MM.1S (cell line): ENCODE results near the gene SLC12A2.
A peak's percentile ranks its signal among the peaks of the same experiment; 100 is the strongest.

Source experiments
- DNase-seq: peaks from one replicate; pipeline ENCODE4 v3.0.0-alpha.2; 2015
- H2AFZ ChIP-seq: fragments of 300-600 bp; sonication (generic); 2 replicates; pipeline ENCODE4 v1.6.0; 2016; ENCODE audit warnings: antibody characterized with exemption, low read length
- H3F3A ChIP-seq: fragments of 300-600 bp; sonication (generic); 2 replicates; pipeline ENCODE4 v1.6.1; 2016; ENCODE audit warnings: mild to moderate bottlenecking, antibody characterized with exemption, low read length, moderate library complexity, mixed read lengths; ENCODE audit not compliant: insufficient read depth
- H3K27ac ChIP-seq: fragments of 300-600 bp; sonication (generic); 2 replicates; pipeline ENCODE4 v1.5.1; 2016; ENCODE audit warnings: mild to moderate bottlenecking, low read length
- H3K27me3 ChIP-seq: fragments of 300-600 bp; sonication (generic); replicated peaks from 2 replicates; pipeline ENCODE4 v1.6.0; 2016; ENCODE audit warnings: low read length; ENCODE audit not compliant: insufficient read depth
- H3K36me3 ChIP-seq: fragments of 300-600 bp; sonication (generic); replicated peaks from 2 replicates; pipeline ENCODE4 v1.6.1; 2016; ENCODE audit warnings: mild to moderate bottlenecking, low read length, mixed read lengths; ENCODE audit not compliant: insufficient read depth
- H3K4me1 ChIP-seq: fragments of 300-600 bp; sonication (generic); 2 replicates; pipeline ENCODE4 v1.6.1; 2016; ENCODE audit warnings: low read length, mixed read lengths
- H3K4me2 ChIP-seq: fragments of 300-600 bp; sonication (generic); 2 replicates; pipeline ENCODE4 v1.6.0; 2016; ENCODE audit warnings: low read depth, low read length
- H3K4me3 ChIP-seq: fragments of 300-600 bp; sonication (generic); 2 replicates; pipeline ENCODE4 v1.5.1; 2016; ENCODE audit warnings: low read length, mixed read lengths
- H3K79me2 ChIP-seq: fragments of 300-600 bp; sonication (generic); 2 replicates; pipeline ENCODE4 v1.6.1; 2016; ENCODE audit warnings: mixed run types, low read length, mixed read lengths
- H3K9ac ChIP-seq: fragments of 300-600 bp; sonication (generic); 2 replicates; pipeline ENCODE4 v1.6.1; 2016; ENCODE audit warnings: low read length, mixed read lengths
- H3K9me2 ChIP-seq: fragments of 300-600 bp; sonication (generic); replicated peaks from 2 replicates; pipeline ENCODE4 v1.6.1; 2016; ENCODE audit warnings: mild to moderate bottlenecking, low read length, mixed read lengths; ENCODE audit not compliant: insufficient read depth
- H3K9me3 ChIP-seq: fragments of 300-600 bp; sonication (generic); replicated peaks from 2 replicates; pipeline ENCODE4 v1.6.1; 2016; ENCODE audit warnings: mild to moderate bottlenecking, low read length, mixed read lengths; ENCODE audit not compliant: insufficient read depth
- H4K20me1 ChIP-seq: fragments of 300-600 bp; sonication (generic); 2 replicates; pipeline ENCODE4 v1.6.1; 2016; ENCODE audit warnings: mild to moderate bottlenecking, low read length, moderate library complexity, mixed read lengths; ENCODE audit not compliant: insufficient read depth
- EZH2 ChIP-seq: fragments of 300-600 bp; sonication (generic); optimal IDR thresholded peaks from 2 replicates; pipeline ENCODE3; 2017; ENCODE audit warnings: low read depth, mild to moderate bottlenecking, antibody characterized with exemption, low read length, mixed read lengths
- EZH2phosphoT487 ChIP-seq: fragments of 300-600 bp; sonication (generic); IDR thresholded peaks from 2 replicates; pipeline ENCODE4 v1.6.1; 2018; ENCODE audit warnings: antibody characterized with exemption, low read length
- TF ChIP-seq, protein P1 (sequence below): fragments of 300-600 bp; sonication (generic); IDR thresholded peaks from 2 replicates; pipeline ENCODE4 v1.5.1; 2016; ENCODE audit warnings: antibody characterized with exemption, low read length, mixed read lengths

Gene SLC12A2

DNA sequence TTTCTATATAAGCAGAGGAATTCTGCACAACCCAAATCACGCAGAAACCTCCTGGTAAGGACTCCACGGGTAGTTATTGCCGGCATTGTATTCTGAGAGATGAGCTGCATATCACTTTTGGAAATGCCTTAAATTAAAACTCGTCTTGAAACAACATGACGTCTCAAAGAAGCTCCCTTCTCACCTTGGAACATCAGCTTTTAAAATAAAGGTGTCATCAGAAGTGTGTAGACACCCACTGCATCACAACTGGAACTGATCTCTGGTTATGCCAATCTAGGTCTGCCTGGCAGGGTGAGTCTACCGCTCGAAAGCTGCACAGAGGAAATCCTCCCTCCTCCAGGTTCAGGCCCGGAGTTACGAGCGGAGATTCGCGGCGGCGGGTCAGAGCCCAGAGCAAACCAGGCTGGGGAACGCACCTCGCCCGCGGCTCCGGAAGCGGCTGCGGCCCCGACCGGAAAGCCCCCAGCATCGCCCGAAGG is 974 bp upstream of the SLC12A2 start:
- peaks cover 14% of the 10 kb centered on the region for H3K4me1 ChIP-seq
- no peak for DNase-seq
- TF ChIP-seq, protein P1, sequence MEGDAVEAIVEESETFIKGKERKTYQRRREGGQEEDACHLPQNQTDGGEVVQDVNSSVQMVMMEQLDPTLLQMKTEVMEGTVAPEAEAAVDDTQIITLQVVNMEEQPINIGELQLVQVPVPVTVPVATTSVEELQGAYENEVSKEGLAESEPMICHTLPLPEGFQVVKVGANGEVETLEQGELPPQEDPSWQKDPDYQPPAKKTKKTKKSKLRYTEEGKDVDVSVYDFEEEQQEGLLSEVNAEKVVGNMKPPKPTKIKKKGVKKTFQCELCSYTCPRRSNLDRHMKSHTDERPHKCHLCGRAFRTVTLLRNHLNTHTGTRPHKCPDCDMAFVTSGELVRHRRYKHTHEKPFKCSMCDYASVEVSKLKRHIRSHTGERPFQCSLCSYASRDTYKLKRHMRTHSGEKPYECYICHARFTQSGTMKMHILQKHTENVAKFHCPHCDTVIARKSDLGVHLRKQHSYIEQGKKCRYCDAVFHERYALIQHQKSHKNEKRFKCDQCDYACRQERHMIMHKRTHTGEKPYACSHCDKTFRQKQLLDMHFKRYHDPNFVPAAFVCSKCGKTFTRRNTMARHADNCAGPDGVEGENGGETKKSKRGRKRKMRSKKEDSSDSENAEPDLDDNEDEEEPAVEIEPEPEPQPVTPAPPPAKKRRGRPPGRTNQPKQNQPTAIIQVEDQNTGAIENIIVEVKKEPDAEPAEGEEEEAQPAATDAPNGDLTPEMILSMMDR = no peak
- TF ChIP-seq EZH2 = no peak
- TF ChIP-seq EZH2phosphoT487 = no peak
- peak overlapping the region; percentile 85 for H3K9ac ChIP-seq
- no peaks in the 10 kb centered on the region for H3K27me3 ChIP-seq
- H3K4me3 ChIP-seq = peak overlapping the region; percentile 74
- peak overlapping the region; percentile 87 for H3K27ac ChIP-seq
- peak overlapping the region; percentile 93 for H2AFZ ChIP-seq
- no peaks in the 10 kb centered on the region for H3K36me3 ChIP-seq
- H3K4me2 ChIP-seq = peak overlapping the region; percentile 86
- H3K9me2 ChIP-seq = no peaks in the 10 kb centered on the region; the same call in 1 of the 2 replicates
- peaks cover 32% of the 10 kb centered on the region for H3K79me2 ChIP-seq
- H3F3A ChIP-seq = peaks cover 11% of the 10 kb centered on the region
- H3K9me3 ChIP-seq = no peaks in the 10 kb centered on the region
- H4K20me1 ChIP-seq = no peaks in the 10 kb centered on the region

DNA sequence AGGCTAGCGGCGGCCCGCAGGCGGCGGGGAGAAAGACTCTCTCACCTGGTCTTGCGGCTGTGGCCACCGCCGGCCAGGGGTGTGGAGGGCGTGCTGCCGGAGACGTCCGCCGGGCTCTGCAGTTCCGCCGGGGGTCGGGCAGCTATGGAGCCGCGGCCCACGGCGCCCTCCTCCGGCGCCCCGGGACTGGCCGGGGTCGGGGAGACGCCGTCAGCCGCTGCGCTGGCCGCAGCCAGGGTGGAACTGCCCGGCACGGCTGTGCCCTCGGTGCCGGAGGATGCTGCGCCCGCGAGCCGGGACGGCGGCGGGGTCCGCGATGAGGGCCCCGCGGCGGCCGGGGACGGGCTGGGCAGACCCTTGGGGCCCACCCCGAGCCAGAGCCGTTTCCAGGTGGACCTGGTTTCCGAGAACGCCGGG is 253 bp downstream of the SLC12A2 start:
- Histone ChIP-seq H3K4me1 (peaks cover 14% of the 10 kb centered on the region), H3F3A (peaks cover 11% of the 10 kb centered on the region), H2AFZ (peak overlapping the region; percentile 47; the same call in 1 of the 2 replicates), H3K79me2 (peaks cover 40% of the 10 kb centered on the region), H3K9me3 (no peaks in the 10 kb centered on the region), H4K20me1 (no peaks in the 10 kb centered on the region), H3K4me2 (0 out of 2 replicates have a peak overlapping the region, but pooled peaks have one; percentile 22), H3K27ac (peak overlapping the region; percentile 19; the same call in 1 of the 2 replicates), H3K4me3 (peak overlapping the region; percentile 73), H3K9me2 (no peaks in the 10 kb centered on the region; the same call in 1 of the 2 replicates), H3K9ac (peak overlapping the region; percentile 46; the same call in 1 of the 2 replicates), H3K36me3 (no peaks in the 10 kb centered on the region; the same call in 1 of the 2 replicates), H3K27me3 (no peaks in the 10 kb centered on the region)
- TF ChIP-seq, protein P1 = peak; percentile 23
- TF ChIP-seq EZH2 (no peak), EZH2phosphoT487 (no peak)
- DNase-seq = no peak

DNA sequence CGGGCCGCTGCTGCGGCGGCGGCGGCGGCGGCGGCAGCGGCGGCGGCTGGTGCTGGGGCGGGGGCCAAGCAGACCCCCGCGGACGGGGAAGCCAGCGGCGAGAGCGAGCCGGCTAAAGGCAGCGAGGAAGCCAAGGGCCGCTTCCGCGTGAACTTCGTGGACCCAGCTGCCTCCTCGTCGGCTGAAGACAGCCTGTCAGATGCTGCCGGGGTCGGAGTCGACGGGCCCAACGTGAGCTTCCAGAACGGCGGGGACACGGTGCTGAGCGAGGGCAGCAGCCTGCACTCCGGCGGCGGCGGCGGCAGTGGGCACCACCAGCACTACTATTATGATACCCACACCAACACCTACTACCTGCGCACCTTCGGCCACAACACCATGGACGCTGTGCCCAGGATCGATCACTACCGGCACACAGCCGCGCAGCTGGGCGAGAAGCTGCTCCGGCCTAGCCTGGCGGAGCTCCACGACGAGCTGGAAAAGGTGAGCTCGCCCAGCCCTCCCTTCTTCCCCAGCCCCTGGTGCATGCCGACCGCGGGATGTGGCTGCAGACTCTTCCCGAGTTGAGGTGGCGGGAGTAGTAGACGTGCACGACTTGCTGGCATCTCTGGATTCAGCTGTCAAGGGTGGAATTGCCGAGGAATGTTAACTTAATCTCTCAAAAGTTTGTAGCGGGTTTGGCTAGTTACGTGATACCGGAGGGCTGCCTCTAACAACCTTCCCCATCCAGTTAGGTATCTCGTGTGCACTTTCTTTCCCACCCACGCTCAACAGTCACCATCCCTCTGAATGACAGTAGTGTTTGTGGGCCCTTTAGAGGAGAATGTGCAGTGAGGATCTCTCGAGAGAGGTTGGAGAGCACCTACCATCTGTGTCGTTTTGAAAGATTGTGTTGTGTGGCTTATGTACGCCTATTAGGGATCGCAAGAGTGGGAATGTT is 932 bp downstream of the SLC12A2 start:
- Histone ChIP-seq H3K27ac (no peak overlapping the region), H3K9ac (peak overlapping the region; percentile 46; the same call in 1 of the 2 replicates), H3K4me1 (peaks cover 14% of the 10 kb centered on the region), H3K9me3 (no peaks in the 10 kb centered on the region), H3K4me3 (peak overlapping the region; percentile 73), H3F3A (peaks cover 11% of the 10 kb centered on the region), H4K20me1 (no peaks in the 10 kb centered on the region), H3K9me2 (no peaks in the 10 kb centered on the region; the same call in 1 of the 2 replicates), H3K36me3 (no peaks in the 10 kb centered on the region; the same call in 1 of the 2 replicates), H3K4me2 (peak overlapping the region; percentile 76), H3K79me2 (peaks cover 45% of the 10 kb centered on the region), H2AFZ (peak overlapping the region; percentile 42), H3K27me3 (no peaks in the 10 kb centered on the region)
- DNase-seq = peak; percentile 41
- TF ChIP-seq EZH2phosphoT487 (no peak), EZH2 (no peak)
- TF ChIP-seq, protein P1 = no peak
